MM.1S (cell line): ENCODE results near the gene TLE3.

Experiments
- DNase-seq: peaks from one replicate; pipeline ENCODE4 v3.0.0-alpha.2; 2015
- H2AFZ ChIP-seq: fragments of 300-600 bp; sonication (generic); 2 replicates; pipeline ENCODE4 v1.6.0; 2016; ENCODE audit warnings: antibody characterized with exemption, low read length
- H3F3A ChIP-seq: fragments of 300-600 bp; sonication (generic); 2 replicates; pipeline ENCODE4 v1.6.1; 2016; ENCODE audit warnings: mild to moderate bottlenecking, antibody characterized with exemption, low read length, moderate library complexity, mixed read lengths; ENCODE audit not compliant: insufficient read depth
- H3K27ac ChIP-seq: fragments of 300-600 bp; sonication (generic); 2 replicates; pipeline ENCODE4 v1.5.1; 2016; ENCODE audit warnings: mild to moderate bottlenecking, low read length
- H3K27me3 ChIP-seq: fragments of 300-600 bp; sonication (generic); replicated peaks from 2 replicates; pipeline ENCODE4 v1.6.0; 2016; ENCODE audit warnings: low read length; ENCODE audit not compliant: insufficient read depth
- H3K36me3 ChIP-seq: fragments of 300-600 bp; sonication (generic); replicated peaks from 2 replicates; pipeline ENCODE4 v1.6.1; 2016; ENCODE audit warnings: mild to moderate bottlenecking, low read length, mixed read lengths; ENCODE audit not compliant: insufficient read depth
- H3K4me1 ChIP-seq: fragments of 300-600 bp; sonication (generic); 2 replicates; pipeline ENCODE4 v1.6.1; 2016; ENCODE audit warnings: low read length, mixed read lengths
- H3K4me2 ChIP-seq: fragments of 300-600 bp; sonication (generic); 2 replicates; pipeline ENCODE4 v1.6.0; 2016; ENCODE audit warnings: low read depth, low read length
- H3K4me3 ChIP-seq: fragments of 300-600 bp; sonication (generic); 2 replicates; pipeline ENCODE4 v1.5.1; 2016; ENCODE audit warnings: low read length, mixed read lengths
- H3K79me2 ChIP-seq: fragments of 300-600 bp; sonication (generic); 2 replicates; pipeline ENCODE4 v1.6.1; 2016; ENCODE audit warnings: mixed run types, low read length, mixed read lengths
- H3K9ac ChIP-seq: fragments of 300-600 bp; sonication (generic); 2 replicates; pipeline ENCODE4 v1.6.1; 2016; ENCODE audit warnings: low read length, mixed read lengths
- H3K9me2 ChIP-seq: fragments of 300-600 bp; sonication (generic); replicated peaks from 2 replicates; pipeline ENCODE4 v1.6.1; 2016; ENCODE audit warnings: mild to moderate bottlenecking, low read length, mixed read lengths; ENCODE audit not compliant: insufficient read depth
- H3K9me3 ChIP-seq: fragments of 300-600 bp; sonication (generic); replicated peaks from 2 replicates; pipeline ENCODE4 v1.6.1; 2016; ENCODE audit warnings: mild to moderate bottlenecking, low read length, mixed read lengths; ENCODE audit not compliant: insufficient read depth
- H4K20me1 ChIP-seq: fragments of 300-600 bp; sonication (generic); 2 replicates; pipeline ENCODE4 v1.6.1; 2016; ENCODE audit warnings: mild to moderate bottlenecking, low read length, moderate library complexity, mixed read lengths; ENCODE audit not compliant: insufficient read depth
- EZH2 ChIP-seq: fragments of 300-600 bp; sonication (generic); optimal IDR thresholded peaks from 2 replicates; pipeline ENCODE3; 2017; ENCODE audit warnings: low read depth, mild to moderate bottlenecking, antibody characterized with exemption, low read length, mixed read lengths
- EZH2phosphoT487 ChIP-seq: fragments of 300-600 bp; sonication (generic); IDR thresholded peaks from 2 replicates; pipeline ENCODE4 v1.6.1; 2018; ENCODE audit warnings: antibody characterized with exemption, low read length
- TF ChIP-seq, protein P1 (sequence below): fragments of 300-600 bp; sonication (generic); IDR thresholded peaks from 2 replicates; pipeline ENCODE4 v1.5.1; 2016; ENCODE audit warnings: antibody characterized with exemption, low read length, mixed read lengths

Gene TLE3

DNA sequence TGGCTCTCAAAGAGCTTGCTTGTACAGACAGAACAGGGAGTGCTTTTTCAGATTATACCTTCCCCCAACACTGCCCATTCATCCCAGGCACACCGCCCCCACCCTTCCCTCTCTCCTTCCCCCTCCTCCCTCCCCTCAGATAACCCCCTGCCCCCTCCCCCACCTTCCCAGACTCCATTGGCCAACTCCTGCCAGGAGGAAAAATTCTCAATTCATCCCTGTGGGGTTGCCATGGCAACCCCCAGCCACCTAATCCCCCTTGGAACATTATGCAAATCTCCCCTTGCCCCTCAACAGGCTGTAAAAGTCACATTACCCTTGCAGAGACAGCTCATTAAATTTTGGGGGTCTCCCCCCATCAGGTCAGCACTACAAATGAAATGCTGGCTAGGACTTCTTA, 14.3 kb downstream of the TLE3 start:
- Histone ChIP-seq H3K27me3 (no peaks in the 10 kb centered on the region), H3K79me2 (peaks cover 99% of the 10 kb centered on the region), H3K36me3 (peaks cover 46% of the 10 kb centered on the region), H3K9ac (no peak overlapping the region), H3K9me2 (no peaks in the 10 kb centered on the region), H3K4me3 (no peak overlapping the region), H3K4me2 (peak overlapping the region; percentile 45; the same call in 1 of the 2 replicates), H3K27ac (peak overlapping the region; percentile 24; the same call in 1 of the 2 replicates), H3K9me3 (no peaks in the 10 kb centered on the region), H3F3A (peaks cover 11% of the 10 kb centered on the region; the same call in 1 of the 2 replicates), H3K4me1 (peaks cover 44% of the 10 kb centered on the region), H2AFZ (no peak overlapping the region), H4K20me1 (peaks cover 65% of the 10 kb centered on the region)
- TF ChIP-seq EZH2 (no peak), EZH2phosphoT487 (no peak)
- TF ChIP-seq, protein P1, sequence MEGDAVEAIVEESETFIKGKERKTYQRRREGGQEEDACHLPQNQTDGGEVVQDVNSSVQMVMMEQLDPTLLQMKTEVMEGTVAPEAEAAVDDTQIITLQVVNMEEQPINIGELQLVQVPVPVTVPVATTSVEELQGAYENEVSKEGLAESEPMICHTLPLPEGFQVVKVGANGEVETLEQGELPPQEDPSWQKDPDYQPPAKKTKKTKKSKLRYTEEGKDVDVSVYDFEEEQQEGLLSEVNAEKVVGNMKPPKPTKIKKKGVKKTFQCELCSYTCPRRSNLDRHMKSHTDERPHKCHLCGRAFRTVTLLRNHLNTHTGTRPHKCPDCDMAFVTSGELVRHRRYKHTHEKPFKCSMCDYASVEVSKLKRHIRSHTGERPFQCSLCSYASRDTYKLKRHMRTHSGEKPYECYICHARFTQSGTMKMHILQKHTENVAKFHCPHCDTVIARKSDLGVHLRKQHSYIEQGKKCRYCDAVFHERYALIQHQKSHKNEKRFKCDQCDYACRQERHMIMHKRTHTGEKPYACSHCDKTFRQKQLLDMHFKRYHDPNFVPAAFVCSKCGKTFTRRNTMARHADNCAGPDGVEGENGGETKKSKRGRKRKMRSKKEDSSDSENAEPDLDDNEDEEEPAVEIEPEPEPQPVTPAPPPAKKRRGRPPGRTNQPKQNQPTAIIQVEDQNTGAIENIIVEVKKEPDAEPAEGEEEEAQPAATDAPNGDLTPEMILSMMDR: no peak
- DNase-seq: no peak

DNA sequence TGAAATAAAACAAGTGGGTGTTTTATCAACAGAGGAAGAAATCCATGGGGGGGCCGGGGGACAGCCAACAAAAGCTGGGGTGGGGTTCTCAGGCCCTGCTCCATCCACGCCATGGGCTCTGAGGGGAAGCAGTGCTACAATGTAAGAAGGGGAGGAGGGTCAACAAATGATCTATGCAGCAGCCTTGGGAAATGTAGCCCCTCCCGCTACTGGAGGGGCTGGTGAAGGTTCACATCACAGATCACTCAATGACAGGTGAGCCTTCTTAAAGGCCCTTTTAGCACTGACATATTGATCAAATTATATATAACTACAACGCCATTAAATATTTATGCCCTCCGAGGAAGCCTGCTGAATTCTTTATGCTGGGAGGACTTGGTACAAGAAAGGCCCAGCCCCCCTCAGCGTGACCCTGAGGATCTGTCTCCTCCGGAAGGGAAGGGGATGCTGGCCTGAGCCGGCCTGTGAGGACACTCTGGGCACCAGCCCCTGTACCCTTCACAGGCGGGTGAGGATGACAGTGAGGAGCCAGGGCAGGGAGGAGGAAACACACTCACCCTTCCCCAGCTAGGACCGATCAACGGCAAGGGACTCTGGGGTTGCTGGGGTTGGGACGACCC, 15.3 kb downstream of the TLE3 start:
- H3K4me2 ChIP-seq: no peak overlapping the region
- H4K20me1 ChIP-seq: peaks cover 72% of the 10 kb centered on the region
- H3F3A ChIP-seq: peaks cover 11% of the 10 kb centered on the region; the same call in 1 of the 2 replicates
- no peak overlapping the region for H3K9ac ChIP-seq
- H3K27ac ChIP-seq: no peak overlapping the region
- no peaks in the 10 kb centered on the region for H3K9me2 ChIP-seq
- H3K9me3 ChIP-seq: no peaks in the 10 kb centered on the region
- H3K79me2 ChIP-seq: peaks cover 99% of the 10 kb centered on the region
- DNase-seq: no peak
- no peaks in the 10 kb centered on the region for H3K27me3 ChIP-seq
- no peak overlapping the region for H3K4me3 ChIP-seq
- no peak for TF ChIP-seq EZH2phosphoT487
- peaks cover 36% of the 10 kb centered on the region for H3K36me3 ChIP-seq
- H3K4me1 ChIP-seq: peaks cover 41% of the 10 kb centered on the region
- H2AFZ ChIP-seq: no peak overlapping the region

DNA sequence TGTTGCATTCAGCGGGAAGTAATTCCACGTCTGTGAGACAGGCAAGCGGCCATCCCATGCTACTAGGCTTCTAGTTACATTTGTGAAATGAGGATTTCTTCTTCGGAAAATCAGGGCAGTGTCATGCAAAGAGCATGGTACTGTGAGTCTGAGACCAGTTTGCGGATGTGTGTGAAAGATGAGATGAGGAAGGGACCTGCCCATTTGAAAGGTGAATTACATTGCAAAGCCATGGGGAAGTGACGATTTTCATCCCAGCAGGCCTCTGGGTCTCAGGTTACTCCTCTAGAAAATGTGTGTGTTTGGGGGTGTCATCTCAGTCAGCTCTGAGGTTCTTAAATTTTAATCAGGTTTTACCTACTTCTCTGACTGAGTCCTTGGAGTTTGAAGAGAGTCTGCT, 16.1 kb downstream of the TLE3 start:
- Histone ChIP-seq H3K79me2 (peaks cover 99% of the 10 kb centered on the region), H3K4me2 (no peak overlapping the region), H3K9me3 (no peaks in the 10 kb centered on the region), H3K9me2 (no peaks in the 10 kb centered on the region), H3K9ac (no peak overlapping the region), H3K4me3 (no peak overlapping the region), H4K20me1 (peaks cover 72% of the 10 kb centered on the region), H2AFZ (no peak overlapping the region), H3F3A (0 out of 2 replicates have a peak, but pooled peaks cover 8% of the 10 kb centered on the region), H3K27me3 (no peaks in the 10 kb centered on the region), H3K4me1 (peaks cover 33% of the 10 kb centered on the region), H3K36me3 (peaks cover 36% of the 10 kb centered on the region), H3K27ac (no peak overlapping the region)
- TF ChIP-seq EZH2 (no peak), EZH2phosphoT487 (no peak)
- TF ChIP-seq, protein P1: no peak
- no peak for DNase-seq

DNA sequence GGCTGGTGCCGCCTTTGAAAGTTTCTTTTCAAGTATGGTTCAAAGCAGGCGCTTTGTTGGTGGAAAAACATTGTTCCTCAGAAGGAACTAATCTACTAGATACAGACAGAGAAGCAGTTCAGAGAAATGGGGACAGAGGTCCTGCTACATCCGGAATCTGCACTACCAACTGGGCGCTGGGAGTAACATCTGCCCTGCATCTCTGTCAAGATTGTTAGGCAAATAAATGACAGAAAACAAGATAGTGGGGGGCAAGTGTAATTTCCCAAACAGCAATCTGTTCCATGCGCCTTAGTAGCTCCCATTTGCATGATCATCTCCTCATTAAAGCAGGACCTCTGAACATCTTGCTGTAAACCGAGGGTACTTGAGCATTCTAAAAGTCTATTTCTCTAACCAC, 17.4 kb downstream of the TLE3 start:
- no peak for DNase-seq
- Histone ChIP-seq H4K20me1 (peaks cover 67% of the 10 kb centered on the region), H3K27me3 (no peaks in the 10 kb centered on the region), H3K4me1 (peaks cover 23% of the 10 kb centered on the region), H3K36me3 (peaks cover 32% of the 10 kb centered on the region), H3K4me2 (no peak overlapping the region), H3K9me2 (no peaks in the 10 kb centered on the region), H3K27ac (no peak overlapping the region), H2AFZ (no peak overlapping the region), H3F3A (0 out of 2 replicates have a peak, but pooled peaks cover 8% of the 10 kb centered on the region), H3K9ac (no peak overlapping the region), H3K4me3 (no peak overlapping the region), H3K79me2 (peaks cover 99% of the 10 kb centered on the region), H3K9me3 (no peaks in the 10 kb centered on the region)
- TF ChIP-seq EZH2phosphoT487 (no peak), EZH2 (no peak)
- TF ChIP-seq, protein P1: no peak
